Measurements from ENCODE around the gene ABCC12. TPM values are rescaled to one million over a fixed set of nuclear protein-coding genes. Genes with fewer than 3 reads are reported as not detected.
A peak's percentile ranks its signal among the peaks of the same experiment; 100 is the strongest.

The ABCC12 gene
- total and polyA plus RNA-seq, 5 donors = not detected

DNA sequence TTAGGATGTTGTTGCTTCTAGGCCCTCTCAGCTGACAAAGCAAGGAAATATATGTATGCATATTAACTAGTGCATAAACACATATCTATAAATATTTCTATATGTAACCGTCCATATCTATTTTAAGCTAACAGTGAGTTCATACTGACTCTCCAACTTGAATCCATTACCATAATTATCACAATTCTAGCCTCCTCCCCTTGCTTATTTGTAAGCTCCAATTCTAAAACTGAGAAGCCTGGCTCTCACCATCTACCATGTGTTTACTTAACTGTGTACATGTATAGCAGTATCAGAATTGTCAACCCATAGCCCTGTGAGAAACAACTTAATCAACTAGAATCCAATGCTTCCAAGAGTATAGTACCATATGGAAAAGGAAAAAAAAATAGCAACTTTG lies 5.1 kb downstream of the ABCC12 start:
- H3K27ac ChIP-seq (ENCODE audit: low read length) = no peak overlapping the region
- H3K9me3 ChIP-seq (ENCODE audit: control insufficient read depth, low read length) = no peaks in the 10 kb centered on the region
- intact Hi-C loops (cut with DNase I) = loop anchor here in 3 of 4 donors (10.0 kb wide), 3 partner anchors 1016 to 1206 kb away; no protein-coding TSS in a partner anchor
- WGBS = 62% methylated on average over 1 of the region's 1 CpG
- H3K27me3 ChIP-seq (ENCODE audit: control insufficient read depth, insufficient read depth) = no peaks in the 10 kb centered on the region
- ATAC-seq (no peak), DNase-seq (no peak)
- H3K4me3 ChIP-seq (ENCODE audit: low read length) = no peak overlapping the region
- no peaks in the 10 kb centered on the region for H3K4me1 ChIP-seq (ENCODE audit: control insufficient read depth, insufficient read depth, low read length)

DNA sequence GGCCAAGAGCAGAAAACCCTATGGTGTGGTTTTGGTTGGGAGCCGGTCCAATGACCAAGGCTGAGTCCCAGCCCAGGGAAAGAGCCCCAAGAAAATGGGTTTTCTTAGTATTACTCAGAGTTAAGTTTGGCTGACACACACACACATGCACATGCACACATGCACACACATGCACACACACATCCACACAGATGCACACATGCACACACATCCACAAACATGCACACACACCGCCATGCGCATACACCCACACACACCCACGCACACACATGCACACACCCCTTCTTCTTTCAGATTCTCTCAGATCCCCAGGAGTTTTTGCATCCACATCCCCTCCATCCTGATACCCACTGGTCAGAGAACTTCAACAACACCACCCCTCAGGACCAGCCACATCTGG lies 9.1 kb downstream of the ABCC12 start:
- DNase-seq (no peak), ATAC-seq (no peak)
- intact Hi-C loops (cut with DNase I) = no loop called here
- Histone ChIP-seq H3K27ac (ENCODE audit: low read length) (no peak overlapping the region), H3K4me3 (ENCODE audit: low read length) (no peak overlapping the region), H3K27me3 (ENCODE audit: control insufficient read depth, insufficient read depth) (no peaks in the 10 kb centered on the region), H3K4me1 (ENCODE audit: control insufficient read depth, insufficient read depth, low read length) (no peaks in the 10 kb centered on the region), H3K9me3 (ENCODE audit: control insufficient read depth, low read length) (no peaks in the 10 kb centered on the region)
- WGBS = 94% methylated on average over 4 of the region's 4 CpGs

DNA sequence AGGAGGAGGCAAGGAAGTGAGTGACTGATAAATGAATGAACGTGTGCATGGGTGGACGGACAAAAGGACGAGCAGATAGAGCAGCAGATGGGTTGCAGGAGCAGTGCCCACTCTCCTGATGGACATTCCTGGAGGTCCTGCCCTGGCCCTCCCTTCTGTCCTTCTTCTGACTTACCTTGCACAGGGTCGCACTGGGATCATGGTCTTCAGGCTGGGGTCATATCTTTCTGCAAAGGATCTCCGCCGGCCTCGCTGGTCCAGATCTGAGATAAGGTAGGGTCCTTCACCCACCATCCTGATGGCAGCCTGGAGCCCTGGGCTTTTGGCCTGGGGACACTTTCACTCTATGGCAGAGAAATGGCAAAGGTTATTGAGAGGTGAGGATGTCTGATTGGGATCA lies 9.7 kb downstream of the ABCC12 start:
- Histone ChIP-seq H3K4me3 (ENCODE audit: low read length) (no peak overlapping the region), H3K27me3 (ENCODE audit: control insufficient read depth, insufficient read depth) (no peaks in the 10 kb centered on the region), H3K27ac (ENCODE audit: low read length) (no peak overlapping the region), H3K4me1 (ENCODE audit: control insufficient read depth, insufficient read depth, low read length) (no peaks in the 10 kb centered on the region), H3K9me3 (ENCODE audit: control insufficient read depth, low read length) (no peaks in the 10 kb centered on the region)
- no peak for ATAC-seq
- DNase-seq = no peak
- WGBS = 83% methylated on average over 7 of the region's 7 CpGs
- intact Hi-C loops (cut with DNase I) = no loop called here

DNA sequence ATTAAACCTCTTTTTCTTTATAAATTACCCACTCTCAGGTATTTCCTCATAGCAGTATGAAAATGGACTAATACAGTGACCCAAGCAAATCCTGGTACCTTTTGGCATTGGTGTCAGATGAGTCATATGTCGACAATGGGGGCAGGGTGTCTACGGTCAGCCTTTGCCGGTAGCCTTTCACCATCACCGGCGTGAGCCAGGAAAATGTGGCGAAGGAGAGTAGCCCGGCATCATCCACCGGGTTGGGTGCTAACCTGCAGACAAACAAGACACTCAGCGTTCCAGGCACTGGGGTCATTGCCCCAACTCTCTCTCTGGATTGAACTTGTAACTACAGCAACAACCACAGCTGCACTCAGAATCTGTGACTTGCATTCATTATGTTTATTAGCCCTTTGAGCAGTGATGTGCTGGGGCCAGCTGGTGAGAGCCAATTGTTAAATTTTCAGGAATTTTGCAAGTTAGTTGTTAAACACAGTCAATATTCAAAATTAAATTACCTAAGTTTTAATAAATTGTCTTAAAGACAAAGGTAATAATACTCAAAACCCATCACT lies 11.9 kb downstream of the ABCC12 start:
- intact Hi-C loops (cut with DNase I) = no loop called here
- H3K27me3 ChIP-seq (ENCODE audit: control insufficient read depth, insufficient read depth) = no peaks in the 10 kb centered on the region
- no peak overlapping the region for H3K4me3 ChIP-seq (ENCODE audit: low read length)
- ATAC-seq = no peak
- H3K4me1 ChIP-seq (ENCODE audit: control insufficient read depth, insufficient read depth, low read length) = no peaks in the 10 kb centered on the region
- WGBS = 94% methylated on average over 9 of the region's 9 CpGs
- no peak for DNase-seq
- no peak overlapping the region for H3K27ac ChIP-seq (ENCODE audit: low read length)
- no peaks in the 10 kb centered on the region for H3K9me3 ChIP-seq (ENCODE audit: control insufficient read depth, low read length)

DNA sequence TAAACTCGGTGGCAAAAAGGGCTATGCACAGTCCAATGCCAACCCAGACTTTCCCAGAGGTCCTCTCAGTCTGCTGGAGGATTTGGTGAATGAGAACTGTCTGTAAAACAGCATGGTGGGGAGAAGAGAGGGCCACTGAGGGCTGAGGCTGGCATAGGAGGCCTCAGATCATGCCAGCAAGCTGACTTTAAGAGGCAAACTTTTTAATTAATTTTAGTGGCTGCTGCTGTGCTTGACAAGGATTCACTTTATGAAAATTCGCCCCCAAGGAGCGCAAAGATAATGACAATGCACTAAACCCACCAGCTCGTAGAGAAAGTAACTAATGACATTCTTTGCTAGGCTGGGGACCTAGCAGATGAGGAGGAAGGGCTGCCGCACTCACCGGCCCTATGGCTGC lies 15.0 kb downstream of the ABCC12 start:
- ATAC-seq = no peak
- H3K9me3 ChIP-seq (ENCODE audit: control insufficient read depth, low read length) = no peaks in the 10 kb centered on the region
- WGBS = 89% methylated on average over 6 of the region's 6 CpGs
- H3K27me3 ChIP-seq (ENCODE audit: control insufficient read depth, insufficient read depth) = no peaks in the 10 kb centered on the region
- no peak overlapping the region for H3K27ac ChIP-seq (ENCODE audit: low read length)
- H3K4me3 ChIP-seq (ENCODE audit: low read length) = no peak overlapping the region
- H3K4me1 ChIP-seq (ENCODE audit: control insufficient read depth, insufficient read depth, low read length) = peaks cover 2% of the 10 kb centered on the region
- no peak for DNase-seq
- intact Hi-C loops (cut with DNase I) = no loop called here

DNA sequence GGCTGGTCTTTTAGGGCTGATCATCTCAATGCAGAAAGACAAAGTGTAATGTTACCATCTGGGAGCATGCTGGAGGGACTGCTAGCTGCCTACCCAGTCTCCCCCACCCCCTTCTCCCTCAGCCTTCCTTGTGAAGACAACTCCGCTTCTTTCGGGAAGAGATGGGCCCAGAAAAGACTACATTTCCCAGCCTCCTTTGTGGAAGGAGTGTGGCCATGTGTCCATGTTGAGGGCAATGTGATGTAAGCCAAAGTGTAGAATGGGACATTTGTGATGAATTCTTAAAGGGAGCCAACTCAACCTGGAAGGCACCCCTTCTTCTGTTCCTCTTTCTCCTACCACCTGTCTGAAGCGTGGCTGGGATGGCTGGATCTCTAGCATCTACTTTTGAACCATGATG lies 16.3 kb downstream of the ABCC12 start:
- H3K4me3 ChIP-seq (ENCODE audit: low read length) = no peak overlapping the region
- ATAC-seq (no peak), DNase-seq (no peak)
- peaks cover 2% of the 10 kb centered on the region for H3K4me1 ChIP-seq (ENCODE audit: control insufficient read depth, insufficient read depth, low read length)
- intact Hi-C loops (cut with DNase I) = no loop called here
- H3K9me3 ChIP-seq (ENCODE audit: control insufficient read depth, low read length) = no peaks in the 10 kb centered on the region
- H3K27me3 ChIP-seq (ENCODE audit: control insufficient read depth, insufficient read depth) = no peaks in the 10 kb centered on the region
- no peak overlapping the region for H3K27ac ChIP-seq (ENCODE audit: low read length)
- WGBS = 91% methylated on average over 3 of the region's 3 CpGs

DNA sequence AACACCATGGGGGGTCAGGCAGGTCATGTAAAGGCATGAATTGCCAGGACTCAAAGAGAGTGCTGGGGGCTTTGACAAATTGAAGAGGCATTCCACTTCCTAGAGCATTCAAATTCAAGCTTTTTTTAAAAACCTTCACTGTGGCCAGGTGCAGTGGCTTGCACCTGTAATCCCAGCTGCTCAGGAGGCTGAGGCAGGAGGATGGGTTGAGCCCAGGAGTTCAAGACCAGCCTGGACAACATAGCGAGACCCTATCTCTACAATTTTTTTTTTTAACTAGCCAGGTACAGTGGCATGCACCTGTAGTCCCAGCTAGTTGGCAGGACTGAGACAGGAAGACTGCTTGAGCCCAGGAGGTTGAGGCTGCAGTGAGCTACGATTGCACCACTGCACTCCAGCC lies 17.2 kb downstream of the ABCC12 start:
- 86% methylated on average over 2 of the region's 2 CpGs for WGBS
- Histone ChIP-seq H3K9me3 (ENCODE audit: control insufficient read depth, low read length) (no peaks in the 10 kb centered on the region), H3K27me3 (ENCODE audit: control insufficient read depth, insufficient read depth) (no peaks in the 10 kb centered on the region), H3K4me1 (ENCODE audit: control insufficient read depth, insufficient read depth, low read length) (peaks cover 2% of the 10 kb centered on the region), H3K27ac (ENCODE audit: low read length) (no peak overlapping the region), H3K4me3 (ENCODE audit: low read length) (no peak overlapping the region)
- DNase-seq (no peak), ATAC-seq (no peak)
- intact Hi-C loops (cut with DNase I) = no loop called here

DNA sequence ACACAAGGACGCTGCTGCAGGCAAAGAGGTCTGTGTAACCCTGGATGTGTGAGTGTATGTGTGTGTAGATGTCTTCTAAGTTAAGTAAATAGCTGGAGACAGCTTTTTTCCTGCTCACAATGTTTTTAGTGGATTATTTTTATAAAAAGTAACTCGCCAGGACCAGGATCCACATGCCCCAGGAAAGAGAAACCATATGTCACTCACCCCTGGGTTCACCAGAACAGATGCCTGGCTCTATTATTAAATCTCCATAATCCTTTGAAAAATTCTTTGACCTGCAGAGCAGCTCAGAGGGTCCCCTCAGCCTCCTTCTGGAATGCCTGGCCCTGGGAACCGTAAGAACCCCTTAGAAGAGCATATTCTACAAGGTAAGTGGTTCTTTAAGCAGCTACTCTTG lies 18.0 kb downstream of the ABCC12 start:
- Histone ChIP-seq H3K9me3 (ENCODE audit: control insufficient read depth, low read length) (no peaks in the 10 kb centered on the region), H3K4me1 (ENCODE audit: control insufficient read depth, insufficient read depth, low read length) (peaks cover 2% of the 10 kb centered on the region), H3K4me3 (ENCODE audit: low read length) (no peak overlapping the region), H3K27me3 (ENCODE audit: control insufficient read depth, insufficient read depth) (no peaks in the 10 kb centered on the region), H3K27ac (ENCODE audit: low read length) (no peak overlapping the region)
- ATAC-seq (no peak), DNase-seq (no peak)
- 88% methylated on average over 3 of the region's 3 CpGs for WGBS
- intact Hi-C loops (cut with DNase I) = no loop called here

DNA sequence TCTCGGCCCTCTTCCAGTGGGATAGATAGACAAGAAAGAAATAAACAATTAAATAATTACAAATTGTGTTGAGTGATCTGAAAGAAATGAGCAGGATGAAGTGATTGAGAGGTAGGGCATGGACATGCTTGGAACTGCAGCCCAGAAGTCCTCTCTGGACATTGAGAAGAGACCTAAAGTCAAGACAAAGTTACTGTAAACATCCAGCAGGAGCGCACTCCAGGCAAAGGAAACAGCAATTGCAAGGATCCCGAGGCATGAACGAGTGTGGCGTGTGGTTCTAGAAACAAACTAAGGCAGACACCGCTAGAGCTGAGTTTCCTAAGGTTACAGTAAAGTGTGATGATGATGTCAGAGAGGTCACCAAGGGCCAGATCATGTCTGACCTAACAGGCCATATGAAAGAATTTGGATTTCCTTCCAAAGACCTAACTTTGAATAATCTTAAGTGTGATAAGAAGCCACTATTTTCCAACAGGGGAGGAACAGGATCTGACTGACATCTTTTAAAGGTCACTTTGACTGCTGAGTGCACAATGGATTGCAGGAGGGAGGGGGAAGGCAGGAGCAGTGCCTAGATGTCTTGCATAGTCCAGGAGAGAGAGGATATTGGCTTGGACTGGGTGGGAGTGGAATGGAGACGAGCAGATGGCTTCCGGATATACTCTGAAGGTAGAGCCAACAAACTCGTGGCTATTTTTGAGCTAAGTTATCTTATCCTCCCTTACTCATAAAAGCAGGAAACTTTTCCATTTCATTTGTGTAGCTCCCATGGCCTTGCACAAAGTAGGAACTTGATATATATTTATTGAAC lies 19.0 kb downstream of the ABCC12 start:
- DNase-seq = no peak
- ATAC-seq = peak; percentile 83 to 95
- Histone ChIP-seq H3K4me1 (ENCODE audit: control insufficient read depth, insufficient read depth, low read length) (peaks cover 2% of the 10 kb centered on the region), H3K4me3 (ENCODE audit: low read length) (no peak overlapping the region), H3K27me3 (ENCODE audit: control insufficient read depth, insufficient read depth) (no peaks in the 10 kb centered on the region), H3K9me3 (ENCODE audit: control insufficient read depth, low read length) (no peaks in the 10 kb centered on the region), H3K27ac (ENCODE audit: low read length) (no peak overlapping the region)
- intact Hi-C loops (cut with DNase I) = no loop called here
- 48% methylated on average over 9 of the region's 9 CpGs for WGBS

DNA sequence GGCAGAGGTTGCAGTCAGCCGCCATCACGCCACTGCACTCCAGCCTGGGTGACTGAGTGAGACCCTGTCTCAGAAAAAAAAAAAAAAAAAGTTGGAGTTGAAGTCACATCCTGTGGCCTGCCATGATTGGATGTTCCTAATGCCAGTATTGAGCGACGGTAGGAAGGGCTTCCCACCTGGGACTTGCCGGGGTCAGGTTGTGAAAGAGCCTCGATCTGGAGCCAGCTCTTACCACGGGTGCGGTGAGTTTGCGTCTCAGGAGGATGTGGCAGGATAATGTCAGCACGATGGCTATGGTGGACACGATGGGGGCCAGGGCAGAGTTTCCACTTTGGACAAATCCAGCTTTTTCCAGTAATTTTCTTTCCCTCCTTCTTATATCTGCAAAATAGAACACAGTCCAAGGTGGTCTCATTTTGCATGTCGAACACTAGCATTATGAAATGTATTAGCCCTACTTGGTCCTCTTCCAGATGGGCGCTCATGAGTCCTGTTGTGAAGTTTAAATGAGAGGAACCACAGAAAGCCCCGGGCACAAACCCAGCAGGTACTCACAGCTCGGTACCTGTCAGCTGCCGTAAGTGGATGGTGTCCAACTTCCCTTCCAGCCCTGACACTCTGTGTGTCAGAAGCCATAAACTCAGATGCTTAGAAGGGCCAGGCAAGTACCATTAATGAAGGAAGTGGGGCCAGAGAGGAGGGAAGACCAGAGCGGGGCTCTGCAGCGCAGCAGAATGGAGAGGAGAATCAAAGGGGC lies 22.2 kb downstream of the ABCC12 start:
- Histone ChIP-seq H3K27ac (ENCODE audit: low read length) (no peak overlapping the region), H3K27me3 (ENCODE audit: control insufficient read depth, insufficient read depth) (no peaks in the 10 kb centered on the region), H3K9me3 (ENCODE audit: control insufficient read depth, low read length) (no peaks in the 10 kb centered on the region), H3K4me1 (ENCODE audit: control insufficient read depth, insufficient read depth, low read length) (peaks cover 2% of the 10 kb centered on the region), H3K4me3 (ENCODE audit: low read length) (no peak overlapping the region)
- ATAC-seq (no peak), DNase-seq (no peak)
- intact Hi-C loops (cut with DNase I) = loop anchor here in 1 of 4 donors (5.0 kb wide), 1 partner anchor 766 kb away; no protein-coding TSS in a partner anchor
- 89% methylated on average over 18 of the region's 18 CpGs for WGBS

DNA sequence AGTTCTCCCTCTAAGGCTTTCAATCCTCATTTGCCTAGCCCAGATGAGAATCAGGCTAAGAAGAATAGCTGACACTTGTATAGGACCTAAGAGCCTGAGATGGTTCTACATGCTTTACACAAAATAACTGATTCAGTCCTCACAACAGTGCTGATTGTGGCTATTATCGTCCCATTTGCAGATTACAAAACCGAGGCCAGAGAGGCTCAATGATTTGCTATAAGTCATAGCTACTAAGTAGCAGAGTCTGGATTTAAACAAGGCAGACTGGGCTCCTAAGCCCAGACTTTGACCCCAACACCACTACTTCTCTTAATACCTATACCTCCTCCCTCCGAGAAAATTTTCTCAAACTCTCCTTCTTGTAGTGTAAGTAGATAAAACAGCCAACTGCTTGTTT lies 23.1 kb downstream of the ABCC12 start:
- intact Hi-C loops (cut with DNase I) = loop anchor here in 1 of 4 donors (5.0 kb wide), 1 partner anchor 765 kb away; no protein-coding TSS in a partner anchor
- Histone ChIP-seq H3K9me3 (ENCODE audit: control insufficient read depth, low read length) (no peaks in the 10 kb centered on the region), H3K4me3 (ENCODE audit: low read length) (no peak overlapping the region), H3K27me3 (ENCODE audit: control insufficient read depth, insufficient read depth) (no peaks in the 10 kb centered on the region), H3K27ac (ENCODE audit: low read length) (no peak overlapping the region), H3K4me1 (ENCODE audit: control insufficient read depth, insufficient read depth, low read length) (peaks cover 2% of the 10 kb centered on the region)
- ATAC-seq (no peak), DNase-seq (no peak)
- 90% methylated on average over 3 of the region's 3 CpGs for WGBS
